HG02852 (cell line): Measurements from ENCODE around the gene APEX2.
"Not testable (repeated sequence)": the region's sequence is repeated elsewhere in the genome, so short reads cannot be mapped to it uniquely, and the experiment has no call there.

Experiments used
- ATAC-seq: cut with Tn5 transposase; IDR thresholded peaks from one replicate; pipeline ENCODE4 v1.9.1; 2021; ENCODE audit warnings: mild to moderate bottlenecking, moderate library complexity; ENCODE audit not compliant: unreplicated experiment

Gene APEX2, protein sequence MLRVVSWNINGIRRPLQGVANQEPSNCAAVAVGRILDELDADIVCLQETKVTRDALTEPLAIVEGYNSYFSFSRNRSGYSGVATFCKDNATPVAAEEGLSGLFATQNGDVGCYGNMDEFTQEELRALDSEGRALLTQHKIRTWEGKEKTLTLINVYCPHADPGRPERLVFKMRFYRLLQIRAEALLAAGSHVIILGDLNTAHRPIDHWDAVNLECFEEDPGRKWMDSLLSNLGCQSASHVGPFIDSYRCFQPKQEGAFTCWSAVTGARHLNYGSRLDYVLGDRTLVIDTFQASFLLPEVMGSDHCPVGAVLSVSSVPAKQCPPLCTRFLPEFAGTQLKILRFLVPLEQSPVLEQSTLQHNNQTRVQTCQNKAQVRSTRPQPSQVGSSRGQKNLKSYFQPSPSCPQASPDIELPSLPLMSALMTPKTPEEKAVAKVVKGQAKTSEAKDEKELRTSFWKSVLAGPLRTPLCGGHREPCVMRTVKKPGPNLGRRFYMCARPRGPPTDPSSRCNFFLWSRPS

DNA sequence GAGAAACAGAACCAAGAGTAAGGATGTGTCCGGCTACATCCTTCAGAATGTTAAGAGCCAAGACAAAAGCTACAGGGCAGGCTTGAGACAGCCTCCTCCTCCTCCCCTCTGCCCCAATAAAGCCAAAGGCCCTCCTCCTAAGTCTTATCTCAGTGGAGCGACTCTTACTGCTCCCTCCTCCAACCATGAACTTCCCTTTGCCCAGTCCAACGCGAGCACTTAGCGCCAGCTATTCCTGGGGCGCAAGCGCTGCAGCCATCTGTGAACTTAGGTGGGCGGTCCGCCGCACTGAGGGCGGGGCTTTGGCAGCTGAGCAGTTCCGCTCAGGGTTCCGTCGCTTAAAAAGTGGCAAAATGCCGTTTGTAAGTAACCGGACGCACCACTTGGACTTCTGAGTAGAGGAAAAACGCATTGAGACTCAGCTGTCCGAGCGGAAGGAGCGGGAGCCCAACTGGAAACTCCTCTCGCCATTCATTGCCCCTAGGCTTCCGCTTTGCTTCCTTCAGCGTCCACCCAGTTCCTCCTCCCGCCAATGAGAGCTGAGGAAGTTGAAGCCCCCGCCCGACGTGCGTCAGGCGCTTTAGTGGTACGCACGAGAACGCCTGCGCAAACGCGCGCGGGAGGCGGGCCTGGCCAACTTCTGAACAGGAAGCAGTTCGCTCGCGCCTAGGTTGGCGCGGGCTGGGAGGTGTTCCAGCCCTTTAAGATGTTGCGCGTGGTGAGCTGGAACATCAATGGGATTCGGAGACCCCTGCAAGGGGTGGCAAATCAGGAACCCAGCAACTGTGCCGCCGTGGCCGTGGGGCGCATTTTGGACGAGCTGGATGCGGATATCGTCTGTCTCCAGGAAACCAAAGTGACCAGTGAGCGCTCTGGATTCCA, at the start of gene APEX2:
Gene APEX2, plus strand, starts transcription at position 647 of the 882 bp plus-strand sequence. Its CDS starts 60 bp downstream, at position 707.
- ATAC-seq = peak; percentile 91

GRCh38 chrX:54950730-54951375, 49.3 kb upstream of the APEX2 start:
- no peak for ATAC-seq

DNA sequence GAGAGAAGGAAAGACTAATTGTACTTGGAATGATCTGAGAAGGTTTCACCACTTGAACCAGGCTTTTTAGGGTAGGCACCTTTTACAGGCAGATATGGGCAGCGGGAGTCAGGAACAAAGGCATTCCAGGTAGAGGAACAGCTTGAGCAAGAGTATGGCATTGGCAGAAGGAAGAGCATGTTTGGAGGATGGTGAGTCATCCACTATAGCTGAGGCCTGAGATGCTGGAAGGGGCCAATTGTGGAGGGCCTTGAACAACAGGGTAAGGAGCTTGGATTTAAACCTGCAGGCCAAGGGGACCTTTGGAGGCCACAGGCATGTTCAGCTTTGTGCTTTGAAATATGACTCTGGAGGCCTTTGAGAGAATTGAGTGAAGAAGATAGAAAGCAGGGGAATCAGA, 38.4 kb upstream of the APEX2 start:
- ATAC-seq = no peak

DNA sequence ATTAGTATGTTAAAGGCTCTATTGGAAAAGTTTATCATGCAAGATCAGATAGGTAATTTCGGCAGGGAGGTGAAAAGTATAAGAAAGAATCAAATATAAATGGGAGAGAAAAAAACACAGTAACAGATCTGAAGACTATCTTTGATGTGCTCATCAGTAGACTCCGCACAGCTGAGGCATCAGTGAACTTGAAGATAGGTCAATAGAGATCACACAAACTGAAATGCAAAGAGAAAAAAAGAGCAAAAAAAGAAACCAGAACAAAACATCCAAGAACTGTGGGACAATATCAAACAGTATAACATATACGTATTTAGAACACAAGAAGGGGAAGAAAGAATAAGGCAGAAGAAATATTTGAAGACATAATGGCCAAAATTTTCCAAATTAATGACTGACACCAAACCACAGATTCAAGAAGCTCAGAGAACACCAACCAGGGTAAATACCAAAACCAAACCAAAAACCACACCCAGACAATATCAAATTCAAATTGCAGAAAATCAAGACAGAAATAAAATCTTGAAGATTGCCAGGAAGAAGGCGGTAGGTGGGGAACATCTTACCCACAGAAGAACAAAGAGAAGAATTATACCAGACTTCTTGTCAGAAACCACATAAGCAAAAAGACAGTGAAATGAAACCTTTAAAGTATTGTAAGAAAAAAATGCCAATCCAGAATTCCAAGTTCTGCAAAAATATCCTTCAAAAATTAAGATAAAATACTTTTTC, 35.2 kb upstream of the APEX2 start:
- no peak for ATAC-seq

DNA sequence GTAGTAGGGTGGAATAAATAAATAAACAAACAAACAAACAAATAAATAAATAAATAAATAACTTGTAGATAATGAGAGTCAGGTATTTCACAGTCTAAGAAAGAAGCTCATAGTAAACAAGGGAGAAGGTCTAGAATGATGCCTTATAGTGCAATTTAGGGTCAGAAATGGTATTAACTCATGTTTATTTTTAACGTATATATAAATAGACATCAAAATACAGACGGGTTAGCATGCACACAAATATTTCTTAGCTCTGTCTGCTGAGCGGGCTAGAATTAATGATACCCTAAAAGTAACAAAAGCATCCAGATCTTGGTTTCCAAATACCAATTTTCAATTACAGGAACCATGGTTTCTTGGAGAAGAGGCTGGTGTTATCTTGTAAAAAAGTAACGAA, 22.8 kb upstream of the APEX2 start:
- ATAC-seq = no peak

- no peak for ATAC-seq
Observed at GRCh38 chrX:54978448-54978847, 21.7 kb upstream of the APEX2 start.

GRCh38 chrX:54979432-54979831, 20.7 kb upstream of the APEX2 start:
- ATAC-seq = no peak

DNA sequence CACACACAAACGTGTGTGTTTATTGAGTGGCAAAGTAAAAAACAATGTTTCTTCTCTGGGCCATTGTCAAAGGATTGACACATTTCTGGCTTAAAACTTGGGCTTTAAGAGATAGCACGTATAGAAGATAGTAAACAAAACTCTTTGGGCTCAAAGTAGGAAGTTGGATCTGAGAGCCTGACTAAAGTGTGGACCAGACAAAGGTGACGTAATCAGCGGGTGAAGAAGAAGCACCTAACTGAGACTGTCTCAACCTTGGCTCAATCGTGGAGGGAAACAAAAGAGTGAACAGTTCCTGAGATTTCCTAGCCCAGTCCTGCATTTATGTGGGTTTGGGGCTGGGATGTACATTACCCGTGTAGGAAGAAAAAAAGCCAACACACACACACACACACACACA, 19.8 kb upstream of the APEX2 start:
- ATAC-seq = no peak

GRCh38 chrX:54983306-54983705, 16.9 kb upstream of the APEX2 start:
- not testable (repeated sequence) for ATAC-seq

DNA sequence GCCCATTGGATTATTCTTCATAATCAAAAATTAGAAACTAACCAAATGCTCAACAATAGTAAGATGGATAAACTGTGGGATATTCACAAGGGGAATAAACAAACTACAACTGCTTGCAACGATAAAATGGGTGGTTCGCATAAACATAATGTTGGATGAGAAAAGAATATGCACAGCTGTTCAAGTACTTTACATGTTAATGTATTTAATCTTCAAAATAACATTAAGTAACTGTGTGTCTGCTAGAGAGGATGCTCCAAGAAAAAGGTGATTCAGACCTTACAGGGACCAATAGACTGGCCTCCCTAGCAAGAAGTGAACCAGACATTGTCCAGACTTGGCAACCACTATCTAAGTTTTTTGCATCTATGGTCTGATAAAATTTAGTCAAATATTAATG, 8.5 kb upstream of the APEX2 start:
- ATAC-seq = no peak

- no peak for ATAC-seq
Observed at GRCh38 chrX:54992911-54993622, 7.1 kb upstream of the APEX2 start.

- ATAC-seq = no peak
Observed at GRCh38 chrX:54994099-54994498, 6.1 kb upstream of the APEX2 start, which contains the start of gene PFKFB1. Gene PFKFB1 (minus strand): TSS chrX:54994188. CDS start chrX:54994007, 181 bp downstream.

- ATAC-seq = no peak
Observed at GRCh38 chrX:54994668-54995351, 5.4 kb upstream of the APEX2 start.

- ATAC-seq = no peak
Observed at GRCh38 chrX:54995621-54996020, 4.5 kb upstream of the APEX2 start.

DNA sequence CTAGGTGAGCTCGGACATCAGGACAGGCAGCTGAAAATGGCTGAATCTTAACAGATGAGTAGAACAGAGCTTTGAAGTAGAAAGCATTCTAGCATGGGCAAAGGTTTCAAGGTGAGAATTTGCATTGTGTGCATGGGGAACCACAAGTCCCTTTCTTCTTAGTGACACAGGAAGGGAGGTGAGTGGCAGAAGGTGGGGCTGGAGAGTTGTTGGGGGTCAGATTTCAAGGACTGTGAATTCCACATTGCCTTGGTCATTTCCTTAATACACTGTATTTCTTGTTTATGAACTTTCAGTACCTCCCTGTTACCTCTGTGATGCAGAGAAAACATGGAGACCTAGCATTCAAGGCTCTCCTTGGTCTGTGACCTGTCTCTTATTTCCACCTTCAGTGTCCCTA, 4.1 kb downstream of the APEX2 start:
- no peak for ATAC-seq

- ATAC-seq = no peak
Observed at GRCh38 chrX:55005256-55005655, 5.1 kb downstream of the APEX2 start.

GRCh38 chrX:55006827-55007621, 6.9 kb downstream of the APEX2 start:
- ATAC-seq = no peak

GRCh38 chrX:55007656-55008055, 7.5 kb downstream of the APEX2 start:
- ATAC-seq = no peak
